ENCODE data around the gene STX18. TPM values are rescaled to one million over a fixed set of nuclear protein-coding genes. Genes with fewer than 3 reads are reported as not detected.

STX18 gene
- total RNA-seq, 1 experiment from 2014 or later = 32.7 TPM

DNA sequence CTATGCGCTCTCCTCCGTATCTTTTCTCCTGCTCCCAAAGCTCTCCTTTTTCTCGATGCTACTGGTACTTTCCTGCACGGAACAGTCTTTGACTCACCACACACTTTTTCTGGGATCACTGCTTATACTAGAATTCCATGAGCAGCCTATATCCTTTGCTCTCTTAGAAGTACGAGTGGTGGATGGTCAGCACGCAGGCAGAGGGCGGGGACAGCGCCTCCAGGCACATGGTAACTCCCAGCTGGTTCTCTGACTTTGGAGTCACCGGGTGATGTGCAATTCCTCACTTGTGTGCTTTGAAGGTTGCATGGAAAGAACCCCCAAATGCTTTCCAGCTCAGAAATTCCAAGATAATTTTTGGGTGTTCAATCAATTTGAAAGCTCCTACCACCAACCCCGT is 56.0 kb downstream of the STX18 start:
- Mint-ChIP-seq H3K27ac (ENCODE audit: low read depth, unreplicated experiment) (no peak overlapping the region), H3K36me3 (ENCODE audit: insufficient read depth, unreplicated experiment) (no peaks in the 10 kb centered on the region), H3K4me3 (ENCODE audit: unreplicated experiment) (no peak overlapping the region), H3K9me3 (ENCODE audit: unreplicated experiment) (no peaks in the 10 kb centered on the region), H3K27me3 (ENCODE audit: insufficient read depth, unreplicated experiment) (no peaks in the 10 kb centered on the region), H3K4me1 (ENCODE audit: insufficient read depth, unreplicated experiment) (peaks cover 6% of the 10 kb centered on the region)
- no TSS peak for BruUV-seq (replicated peaks)
- ChIA-PET POLR2A (no interaction called here), CTCF (interaction anchor here (0.7 to 2.4 kb wide), 3 partner anchors 9 to 352 kb away, joined by 3 to 8 read pairs (median 4); no protein-coding TSS in a partner anchor)
- TF ChIP-seq, protein P1, sequence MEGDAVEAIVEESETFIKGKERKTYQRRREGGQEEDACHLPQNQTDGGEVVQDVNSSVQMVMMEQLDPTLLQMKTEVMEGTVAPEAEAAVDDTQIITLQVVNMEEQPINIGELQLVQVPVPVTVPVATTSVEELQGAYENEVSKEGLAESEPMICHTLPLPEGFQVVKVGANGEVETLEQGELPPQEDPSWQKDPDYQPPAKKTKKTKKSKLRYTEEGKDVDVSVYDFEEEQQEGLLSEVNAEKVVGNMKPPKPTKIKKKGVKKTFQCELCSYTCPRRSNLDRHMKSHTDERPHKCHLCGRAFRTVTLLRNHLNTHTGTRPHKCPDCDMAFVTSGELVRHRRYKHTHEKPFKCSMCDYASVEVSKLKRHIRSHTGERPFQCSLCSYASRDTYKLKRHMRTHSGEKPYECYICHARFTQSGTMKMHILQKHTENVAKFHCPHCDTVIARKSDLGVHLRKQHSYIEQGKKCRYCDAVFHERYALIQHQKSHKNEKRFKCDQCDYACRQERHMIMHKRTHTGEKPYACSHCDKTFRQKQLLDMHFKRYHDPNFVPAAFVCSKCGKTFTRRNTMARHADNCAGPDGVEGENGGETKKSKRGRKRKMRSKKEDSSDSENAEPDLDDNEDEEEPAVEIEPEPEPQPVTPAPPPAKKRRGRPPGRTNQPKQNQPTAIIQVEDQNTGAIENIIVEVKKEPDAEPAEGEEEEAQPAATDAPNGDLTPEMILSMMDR (IDR thresholded peaks at IDR 0.05; ENCODE audit: unreplicated experiment) = no peak
- no peak for DNase-seq (ENCODE audit: unreplicated experiment)
- intact Hi-C loops (cut with micrococcal nuclease) = loop anchor here (5.0 to 10.0 kb wide), 2 partner anchors 656 to 1309 kb away; no protein-coding TSS in a partner anchor

DNA sequence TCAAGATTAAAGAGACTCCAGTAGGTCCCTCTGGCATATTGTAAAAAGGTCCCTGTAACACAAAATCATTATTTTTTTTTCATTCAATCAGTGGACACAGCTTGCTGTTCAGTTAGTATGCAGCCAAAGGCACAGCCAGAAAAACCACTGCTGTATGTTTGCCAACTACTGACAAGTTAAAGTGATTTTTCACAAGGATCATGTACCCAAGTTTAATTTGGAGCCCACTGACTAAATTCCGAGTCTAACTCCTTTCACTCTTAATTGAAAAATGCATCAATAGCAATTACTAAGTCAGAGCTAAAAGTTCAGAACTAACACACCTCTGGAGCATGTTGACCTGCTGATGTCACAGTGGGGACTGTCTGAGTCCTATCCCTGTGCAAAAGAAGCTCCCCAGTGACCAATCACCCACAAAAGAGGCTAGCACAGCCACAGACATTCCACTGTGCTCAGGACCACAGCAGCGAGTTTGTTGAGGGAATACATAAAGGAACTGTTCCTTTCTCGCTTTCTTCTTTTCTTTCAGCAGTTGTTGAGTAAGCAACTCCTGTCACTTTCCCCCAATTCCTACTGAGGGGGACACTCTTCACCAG is 60.4 kb downstream of the STX18 start:
- POLR2A ChIA-PET = interaction anchor here (0.9 to 1.0 kb wide), 2 partner anchors 9 to 60 kb away, joined by 3 to 5 read pairs; partner anchors contain the start of gene STX18

DNA sequence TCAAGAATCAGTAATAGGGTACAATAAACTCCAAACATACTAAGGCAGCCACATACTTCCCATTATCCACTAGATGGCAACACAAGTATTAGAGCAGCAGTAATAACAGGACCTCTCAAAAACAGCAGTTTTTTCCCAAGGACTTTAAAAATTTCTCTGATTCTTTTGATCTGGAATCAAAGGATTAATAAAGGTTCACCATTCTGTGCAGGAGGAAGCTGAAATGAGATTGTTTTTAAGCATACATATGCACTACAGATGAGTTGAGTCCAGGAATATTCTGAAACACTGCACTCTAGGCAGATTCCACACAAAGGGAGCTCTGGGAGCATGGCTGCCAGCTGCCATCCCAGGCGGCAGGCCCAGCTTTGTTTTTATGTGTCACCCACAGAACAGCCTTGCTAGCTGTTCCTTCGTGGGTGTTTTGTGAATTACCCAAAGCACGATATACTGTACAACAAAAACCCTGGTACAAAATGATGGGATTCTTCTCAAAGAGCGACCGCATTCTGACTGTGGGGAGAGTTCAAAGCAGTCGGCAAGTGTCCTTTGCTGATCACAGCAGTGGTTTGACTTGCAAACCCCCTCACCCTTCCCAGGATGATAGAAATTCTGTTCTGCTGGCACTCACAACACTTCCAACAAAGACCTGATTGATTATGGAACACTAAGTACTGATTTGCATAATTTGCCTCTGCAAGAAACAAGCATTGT is 61.0 kb downstream of the STX18 start:
- Mint-ChIP-seq H3K4me3 (ENCODE audit: unreplicated experiment) (no peak overlapping the region), H3K27ac (ENCODE audit: low read depth, unreplicated experiment) (no peak overlapping the region), H3K36me3 (ENCODE audit: insufficient read depth, unreplicated experiment) (peaks cover 6% of the 10 kb centered on the region), H3K9me3 (ENCODE audit: unreplicated experiment) (no peaks in the 10 kb centered on the region), H3K4me1 (ENCODE audit: insufficient read depth, unreplicated experiment) (peaks cover 11% of the 10 kb centered on the region), H3K27me3 (ENCODE audit: insufficient read depth, unreplicated experiment) (no peaks in the 10 kb centered on the region)
- ChIA-PET CTCF (interaction anchor here (0.5 to 1.6 kb wide), 16 partner anchors 9 to 636 kb away, joined by 3 to 8 read pairs (median 3); no protein-coding TSS in a partner anchor), POLR2A (interaction anchor here (0.9 kb wide), 1 partner anchor 9 kb away, joined by 3 read pairs; no protein-coding TSS in a partner anchor)
- TF ChIP-seq, protein P1 (IDR thresholded peaks at IDR 0.05; ENCODE audit: unreplicated experiment) = peak; percentile 13
- intact Hi-C loops (cut with micrococcal nuclease) = loop anchor here (10.0 kb wide), 1 partner anchor 1314 kb away; no protein-coding TSS in a partner anchor
- BruUV-seq (replicated peaks) = no TSS peak
- DNase-seq (ENCODE audit: unreplicated experiment) = no peak

More for the DNA sequence above, 60.4 kb downstream of the STX18 start:
- TF ChIP-seq, protein P1 (IDR thresholded peaks at IDR 0.05; ENCODE audit: unreplicated experiment) = no peak
- Mint-ChIP-seq H3K27ac (ENCODE audit: low read depth, unreplicated experiment) (no peak overlapping the region), H3K9me3 (ENCODE audit: unreplicated experiment) (no peaks in the 10 kb centered on the region), H3K27me3 (ENCODE audit: insufficient read depth, unreplicated experiment) (no peaks in the 10 kb centered on the region), H3K4me1 (ENCODE audit: insufficient read depth, unreplicated experiment) (peaks cover 11% of the 10 kb centered on the region), H3K36me3 (ENCODE audit: insufficient read depth, unreplicated experiment) (peaks cover 6% of the 10 kb centered on the region), H3K4me3 (ENCODE audit: unreplicated experiment) (no peak overlapping the region)
- no TSS peak for BruUV-seq (replicated peaks)
- intact Hi-C loops (cut with micrococcal nuclease) = loop anchor here (10.0 kb wide), 1 partner anchor 1313 kb away; no protein-coding TSS in a partner anchor
- no peak for DNase-seq (ENCODE audit: unreplicated experiment)
- CTCF ChIA-PET = interaction anchor here (0.5 to 1.6 kb wide), 13 partner anchors 8 to 571 kb away, joined by 3 to 8 read pairs (median 3); no protein-coding TSS in a partner anchor

DNA sequence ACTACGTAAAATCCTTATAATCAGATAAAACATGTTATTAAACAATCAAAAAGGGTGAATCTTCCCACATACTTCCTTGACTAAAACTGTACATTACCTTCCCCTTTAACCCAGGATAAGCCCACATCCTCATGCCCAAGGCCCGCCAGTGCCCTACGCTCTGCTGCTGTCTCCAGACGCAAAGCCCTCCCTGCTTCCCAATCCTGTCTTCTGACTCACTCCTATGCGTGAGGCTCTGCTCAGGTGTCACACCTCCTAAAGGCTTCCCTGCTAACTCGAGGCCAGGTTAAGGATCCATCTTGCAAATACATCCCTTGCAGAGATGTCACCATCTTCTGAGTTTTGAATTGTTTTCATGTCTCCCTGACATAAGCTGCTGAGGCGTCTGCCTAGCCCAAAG is 61.6 kb downstream of the STX18 start:
- TF ChIP-seq, protein P1 (IDR thresholded peaks at IDR 0.05; ENCODE audit: unreplicated experiment) = no peak
- ChIA-PET POLR2A (no interaction called here), CTCF (interaction anchor here (0.7 to 1.6 kb wide), 8 partner anchors 9 to 514 kb away, joined by 3 to 8 read pairs (median 4); no protein-coding TSS in a partner anchor)
- no peaks in the 10 kb centered on the region for H3K27me3 Mint-ChIP-seq (ENCODE audit: insufficient read depth, unreplicated experiment)
- no TSS peak for BruUV-seq (replicated peaks)
- H3K9me3 Mint-ChIP-seq (ENCODE audit: unreplicated experiment) = no peaks in the 10 kb centered on the region
- H3K4me1 Mint-ChIP-seq (ENCODE audit: insufficient read depth, unreplicated experiment) = peaks cover 11% of the 10 kb centered on the region
- H3K4me3 Mint-ChIP-seq (ENCODE audit: unreplicated experiment) = no peak overlapping the region
- DNase-seq (ENCODE audit: unreplicated experiment) = no peak
- peaks cover 6% of the 10 kb centered on the region for H3K36me3 Mint-ChIP-seq (ENCODE audit: insufficient read depth, unreplicated experiment)
- intact Hi-C loops (cut with micrococcal nuclease) = loop anchor here (10.0 kb wide), 1 partner anchor 1315 kb away; no protein-coding TSS in a partner anchor
- H3K27ac Mint-ChIP-seq (ENCODE audit: low read depth, unreplicated experiment) = no peak overlapping the region
